ENCODE results near the gene HIVEP3. TPM values are rescaled to one million over a fixed set of nuclear protein-coding genes. Genes with fewer than 3 reads are reported as not detected.
A peak's percentile ranks its signal among the peaks of the same experiment; 100 is the strongest.

Gene HIVEP3
- total RNA-seq, 1 donor from 2014 or later: 3.6 TPM

GRCh38 chr1:41504114-41505035 is 414.3 kb downstream of the HIVEP3 start:
- no peaks in the 10 kb centered on the region for H3K27me3 Mint-ChIP-seq (ENCODE audit: low read depth)
- H3K36me3 Mint-ChIP-seq (ENCODE audit: low read depth): no peaks in the 10 kb centered on the region
- DNase-seq (ENCODE audit: low spot score): no peak
- H3K27ac Mint-ChIP-seq (ENCODE audit: unreplicated experiment): no peak overlapping the region
- H3K4me3 Mint-ChIP-seq (ENCODE audit: unreplicated experiment): no peak overlapping the region
- TF ChIP-seq CTCF (IDR thresholded peaks at IDR 0.05): no peak
- H3K4me1 Mint-ChIP-seq (ENCODE audit: low read depth): peaks cover 30% of the 10 kb centered on the region
- no peaks in the 10 kb centered on the region for H3K9me3 Mint-ChIP-seq (ENCODE audit: low read depth)

- no peak overlapping the region for H3K27ac Mint-ChIP-seq (ENCODE audit: unreplicated experiment)
- no peaks in the 10 kb centered on the region for H3K36me3 Mint-ChIP-seq (ENCODE audit: low read depth)
- DNase-seq (ENCODE audit: low spot score): no peak
- TF ChIP-seq CTCF (IDR thresholded peaks at IDR 0.05): peak; percentile 46
- H3K4me3 Mint-ChIP-seq (ENCODE audit: unreplicated experiment): no peak overlapping the region
- H3K27me3 Mint-ChIP-seq (ENCODE audit: low read depth): no peaks in the 10 kb centered on the region
- H3K4me1 Mint-ChIP-seq (ENCODE audit: low read depth): peaks cover 38% of the 10 kb centered on the region
- no peaks in the 10 kb centered on the region for H3K9me3 Mint-ChIP-seq (ENCODE audit: low read depth)
Measured at GRCh38 chr1:41503538-41504113, 415.1 kb downstream of the HIVEP3 start.

GRCh38 chr1:41502912-41503311 is 415.8 kb downstream of the HIVEP3 start:
- TF ChIP-seq CTCF (IDR thresholded peaks at IDR 0.05): no peak
- peaks cover 45% of the 10 kb centered on the region for H3K4me1 Mint-ChIP-seq (ENCODE audit: low read depth)
- no peak overlapping the region for H3K4me3 Mint-ChIP-seq (ENCODE audit: unreplicated experiment)
- H3K27me3 Mint-ChIP-seq (ENCODE audit: low read depth): no peaks in the 10 kb centered on the region
- no peak for DNase-seq (ENCODE audit: low spot score)
- H3K27ac Mint-ChIP-seq (ENCODE audit: unreplicated experiment): no peak overlapping the region
- no peaks in the 10 kb centered on the region for H3K36me3 Mint-ChIP-seq (ENCODE audit: low read depth)
- H3K9me3 Mint-ChIP-seq (ENCODE audit: low read depth): no peaks in the 10 kb centered on the region

- Mint-ChIP-seq H3K4me1 (ENCODE audit: low read depth) (peaks cover 56% of the 10 kb centered on the region), H3K36me3 (ENCODE audit: low read depth) (no peaks in the 10 kb centered on the region), H3K9me3 (ENCODE audit: low read depth) (no peaks in the 10 kb centered on the region), H3K4me3 (ENCODE audit: unreplicated experiment) (no peak overlapping the region), H3K27ac (ENCODE audit: unreplicated experiment) (no peak overlapping the region), H3K27me3 (ENCODE audit: low read depth) (no peaks in the 10 kb centered on the region)
- TF ChIP-seq CTCF (IDR thresholded peaks at IDR 0.05): no peak
- no peak for DNase-seq (ENCODE audit: low spot score)
Measured at GRCh38 chr1:41501581-41501980, 417.1 kb downstream of the HIVEP3 start.

- no peak for DNase-seq (ENCODE audit: low spot score)
- H3K36me3 Mint-ChIP-seq (ENCODE audit: low read depth): no peaks in the 10 kb centered on the region
- no peak for TF ChIP-seq CTCF (IDR thresholded peaks at IDR 0.05)
- H3K27ac Mint-ChIP-seq (ENCODE audit: unreplicated experiment): peak overlapping the region; percentile 81
- H3K9me3 Mint-ChIP-seq (ENCODE audit: low read depth): no peaks in the 10 kb centered on the region
- no peaks in the 10 kb centered on the region for H3K27me3 Mint-ChIP-seq (ENCODE audit: low read depth)
- H3K4me3 Mint-ChIP-seq (ENCODE audit: unreplicated experiment): no peak overlapping the region
- peaks cover 56% of the 10 kb centered on the region for H3K4me1 Mint-ChIP-seq (ENCODE audit: low read depth)
Measured at GRCh38 chr1:41500781-41501518, 417.8 kb downstream of the HIVEP3 start.

Data from chondrocyte (in vitro differentiated cells).